Esophagus mucosa (tissue), 1 donor: Measurements from ENCODE around the gene DNAH8. TPM values are rescaled to one million over a fixed set of nuclear protein-coding genes. Genes with fewer than 3 reads are reported as not detected.

Experiments used
- ATAC-seq: fragments of 200-7000 bp; cut with Tn5 transposase; one replicate; pipeline ENCODE4 v1.9.1; 2020
- total RNA-seq: library from RNA; stranded (reverse); gene quantifications from one replicate; pipeline ENCODE4 v1.2.4, GENCODE V29; 2023
- donor health status: DM: yes; HTN: yes; CAD: no.

Gene DNAH8
- total RNA-seq, 1 donor from 2014 or later, result 0.04 TPM

DNA sequence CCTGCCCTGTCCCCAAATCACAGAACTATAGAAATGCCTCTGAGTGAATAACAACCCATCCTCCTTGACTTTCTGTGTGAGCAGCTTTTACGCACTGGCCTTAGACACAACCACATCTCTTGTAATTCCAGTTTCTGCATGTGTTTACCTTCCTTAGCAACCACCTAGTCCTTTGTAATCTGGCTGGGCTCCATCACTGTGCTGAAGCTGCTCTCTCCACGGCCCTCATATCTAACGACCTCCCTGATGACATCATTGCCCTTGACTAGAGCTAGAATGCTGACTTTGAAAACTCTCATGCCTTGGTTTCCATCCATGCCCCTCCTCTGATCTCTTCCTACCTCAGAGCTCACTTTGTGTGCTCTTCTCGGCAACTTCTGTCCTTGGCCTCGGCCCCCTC is 303.0 kb downstream of the DNAH8 start:
- no peak for ATAC-seq

DNA sequence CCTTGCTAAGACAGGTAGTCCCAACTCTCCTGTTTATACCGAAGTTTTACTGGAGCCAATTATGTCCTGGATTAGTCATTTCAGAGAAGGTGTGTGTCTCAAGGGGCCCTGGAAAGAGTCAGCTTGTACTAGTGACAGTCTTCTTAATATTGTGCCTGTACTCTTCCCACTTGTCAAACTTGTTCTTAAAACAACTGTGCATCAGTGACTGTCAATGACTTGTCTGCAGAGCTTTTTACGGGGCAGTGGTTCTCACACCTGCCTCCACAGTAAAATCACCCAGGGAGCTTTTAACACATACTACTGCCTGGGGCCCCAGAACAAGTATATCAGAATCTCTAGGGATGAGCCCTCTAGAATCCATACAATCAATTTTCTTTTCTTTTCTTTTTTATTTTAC is 305.0 kb downstream of the DNAH8 start:
- peak; percentile 39 for ATAC-seq

- ATAC-seq, result no peak
Measured at GRCh38 chr6:39021041-39021440, 305.9 kb downstream of the DNAH8 start.

DNA sequence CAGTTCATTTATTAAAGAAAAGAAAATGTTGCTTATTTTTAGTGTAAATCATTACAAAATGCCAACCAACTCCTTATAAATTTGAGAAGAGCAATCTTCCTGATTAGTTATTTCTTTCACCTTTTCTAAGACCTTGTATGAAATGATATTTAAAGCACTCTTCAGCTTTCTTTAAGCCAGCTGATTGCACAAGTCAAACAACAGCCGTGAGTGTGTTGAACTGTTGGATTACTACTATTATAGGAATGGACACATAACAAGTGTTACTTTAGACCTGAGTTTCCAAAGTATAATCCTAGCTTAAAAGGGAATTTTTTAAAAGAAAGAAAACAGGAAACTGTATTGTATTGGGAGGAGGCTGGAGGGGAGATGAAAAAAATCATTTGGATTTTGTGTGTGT is 306.7 kb downstream of the DNAH8 start:
- ATAC-seq, result no peak

DNA sequence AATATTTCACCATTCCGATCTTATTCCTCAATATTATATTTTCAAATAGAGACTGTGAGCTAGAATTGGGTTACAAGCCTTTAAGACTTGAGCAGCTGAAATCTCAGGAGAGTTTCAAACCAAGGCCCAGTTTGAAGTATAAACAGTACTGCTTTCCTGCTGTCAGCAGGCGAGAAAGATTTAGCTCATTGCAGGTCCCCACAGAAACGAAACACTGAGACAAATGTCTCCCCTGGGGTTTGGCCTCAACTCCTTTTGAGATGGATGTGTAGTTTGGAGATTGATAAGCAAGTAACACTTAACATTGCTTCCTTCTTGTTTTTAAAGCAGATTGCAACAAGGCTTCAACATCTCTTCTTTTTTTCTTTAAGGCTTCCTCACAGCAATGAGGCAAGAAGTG is 311.1 kb downstream of the DNAH8 start:
- ATAC-seq, result no peak

GRCh38 chr6:39029156-39030011 is 314.3 kb downstream of the DNAH8 start:
- peak; percentile 22 for ATAC-seq

GRCh38 chr6:39035681-39036080 is 320.6 kb downstream of the DNAH8 start:
- no peak for ATAC-seq

- no peak for ATAC-seq
Measured at GRCh38 chr6:39037082-39037508, 322.0 kb downstream of the DNAH8 start.

- no peak for ATAC-seq
Measured at GRCh38 chr6:39037707-39038106, 322.6 kb downstream of the DNAH8 start.

GRCh38 chr6:39040080-39040673 is 325.1 kb downstream of the DNAH8 start:
- ATAC-seq, result no peak

DNA sequence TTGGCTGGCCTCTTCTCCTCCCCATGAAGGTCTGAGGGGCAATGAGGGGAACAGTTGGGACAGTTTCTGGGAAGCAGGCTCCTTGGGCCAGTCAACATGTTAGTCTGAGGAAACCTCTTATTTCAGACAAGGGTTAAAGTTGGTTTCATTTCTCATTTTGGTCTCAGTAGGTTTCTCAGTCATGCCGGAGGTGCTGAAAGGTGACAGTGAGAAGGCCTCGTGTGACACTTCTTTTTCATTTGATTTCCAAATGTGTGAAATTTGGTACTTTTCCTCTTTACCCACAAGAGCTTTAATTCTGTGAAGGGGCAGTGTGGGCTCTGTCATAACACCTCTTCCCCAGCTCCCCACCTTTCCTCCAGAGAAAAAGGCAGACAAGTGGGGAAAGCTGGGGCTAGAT is 326.0 kb downstream of the DNAH8 start:
- no peak for ATAC-seq

DNA sequence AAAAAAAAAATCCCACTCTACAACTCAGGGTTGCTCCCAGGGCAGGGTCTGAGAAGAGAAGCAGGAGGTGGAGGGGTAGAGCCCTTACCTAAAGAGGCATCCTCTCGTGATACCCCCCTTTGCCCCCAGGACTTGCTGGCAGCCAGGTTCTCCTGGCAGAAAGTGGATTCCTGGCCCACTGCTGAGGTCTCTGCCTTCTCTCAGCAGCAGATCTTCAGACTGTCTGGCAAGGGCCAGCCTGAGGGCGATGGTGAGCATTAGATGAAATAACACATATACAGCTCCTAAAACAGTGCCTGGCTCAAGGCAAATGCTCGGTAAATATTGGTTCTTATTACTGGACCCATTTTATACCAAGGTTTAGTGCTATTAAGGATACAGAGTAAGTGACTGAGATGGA is 328.7 kb downstream of the DNAH8 start:
- no peak for ATAC-seq

- no peak for ATAC-seq
Measured at GRCh38 chr6:39044181-39044580, 329.1 kb downstream of the DNAH8 start.

DNA sequence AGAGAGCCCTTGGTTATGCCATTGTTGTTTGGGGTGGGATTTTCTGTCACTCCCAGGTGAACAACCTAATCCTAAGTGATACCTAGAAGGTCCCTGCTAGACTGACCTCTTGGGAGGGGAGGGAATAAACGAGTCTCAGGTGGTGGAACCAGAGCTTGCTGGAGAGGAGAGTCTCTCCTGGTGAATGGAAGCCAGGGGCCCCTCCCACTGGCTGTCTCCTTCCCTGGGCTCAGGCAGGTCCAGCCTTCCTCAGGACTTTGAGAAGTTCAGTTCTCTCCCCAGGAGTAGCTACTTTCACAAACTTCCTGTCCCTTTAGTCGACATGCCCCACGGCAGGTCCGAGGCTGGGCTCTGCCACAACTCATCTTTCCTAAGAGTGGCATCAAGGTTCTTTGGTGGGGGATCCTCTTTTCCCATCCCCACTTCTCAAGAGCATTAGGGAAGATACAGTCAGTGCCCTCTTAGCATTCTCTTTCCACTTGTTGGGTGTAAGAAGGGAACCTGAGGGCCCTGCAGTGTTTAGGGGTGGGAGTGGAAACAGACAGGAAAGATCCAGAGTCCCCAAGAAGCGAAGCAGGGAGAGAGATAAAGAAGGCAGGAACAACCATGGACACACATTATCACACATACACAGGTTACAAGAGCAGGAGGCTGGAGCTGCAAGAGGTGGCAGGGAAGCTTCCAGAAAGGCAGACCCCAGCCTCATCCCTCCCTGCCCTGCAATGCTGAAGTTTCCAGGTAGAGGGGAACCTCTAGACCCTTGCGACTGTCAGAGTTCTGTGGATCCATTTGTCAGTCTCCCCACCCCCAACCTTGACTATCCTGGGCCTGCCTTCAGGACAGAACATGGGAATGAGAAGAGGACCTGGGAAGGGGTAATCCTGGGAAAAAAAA is 332.6 kb downstream of the DNAH8 start:
- ATAC-seq, result no peak

DNA sequence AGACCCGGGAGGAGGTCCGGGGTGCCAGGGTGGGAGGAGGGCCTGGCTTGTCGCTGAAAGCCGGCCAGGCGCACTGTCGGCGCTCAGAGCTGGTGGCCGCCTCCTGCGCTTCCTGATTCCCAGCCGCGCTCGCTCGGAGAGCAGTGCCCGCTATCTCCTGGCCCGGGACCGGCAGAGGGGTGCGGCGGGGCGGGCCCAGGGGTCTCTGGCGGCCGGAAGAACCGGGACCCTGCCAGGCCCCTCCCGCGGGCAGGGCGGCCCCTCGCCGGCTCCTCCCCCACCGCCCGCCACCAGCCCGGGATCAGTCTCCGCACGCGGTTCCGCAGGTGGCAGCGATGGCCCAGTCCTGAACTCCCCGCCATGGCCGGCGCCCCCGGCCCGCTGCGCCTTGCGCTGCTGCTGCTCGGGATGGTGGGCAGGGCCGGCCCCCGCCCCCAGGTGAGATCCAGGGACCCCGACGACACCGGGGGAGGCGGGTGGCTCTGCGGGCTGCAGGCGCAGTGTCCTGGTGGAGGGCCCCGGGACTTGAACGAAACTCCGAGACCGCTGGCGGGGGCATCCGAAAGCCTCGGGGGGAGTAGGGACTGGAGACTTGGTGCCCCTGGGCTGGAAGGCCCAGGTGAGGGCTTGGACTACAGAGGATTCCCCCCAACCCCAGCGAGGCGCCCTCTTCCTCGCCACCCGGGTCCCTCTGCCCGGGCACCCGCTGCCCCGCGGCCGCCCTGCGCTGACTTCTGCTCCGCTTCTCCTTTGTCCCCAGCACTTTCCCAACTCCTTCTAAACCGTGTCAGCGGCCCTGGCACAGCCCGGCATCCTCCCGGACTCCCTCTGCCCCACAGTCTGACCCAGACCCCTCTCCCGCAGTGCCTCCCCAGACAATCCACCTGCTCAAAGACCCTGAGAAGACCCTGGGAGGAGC is 333.6 kb downstream of the DNAH8 start, which contains the start of gene GLP1R:
Gene GLP1R (plus strand): TSS at position 301 of the 919 bp plus-strand sequence. CDS start 60 bp downstream, at position 361.
- ATAC-seq, result peak; percentile 15

DNA sequence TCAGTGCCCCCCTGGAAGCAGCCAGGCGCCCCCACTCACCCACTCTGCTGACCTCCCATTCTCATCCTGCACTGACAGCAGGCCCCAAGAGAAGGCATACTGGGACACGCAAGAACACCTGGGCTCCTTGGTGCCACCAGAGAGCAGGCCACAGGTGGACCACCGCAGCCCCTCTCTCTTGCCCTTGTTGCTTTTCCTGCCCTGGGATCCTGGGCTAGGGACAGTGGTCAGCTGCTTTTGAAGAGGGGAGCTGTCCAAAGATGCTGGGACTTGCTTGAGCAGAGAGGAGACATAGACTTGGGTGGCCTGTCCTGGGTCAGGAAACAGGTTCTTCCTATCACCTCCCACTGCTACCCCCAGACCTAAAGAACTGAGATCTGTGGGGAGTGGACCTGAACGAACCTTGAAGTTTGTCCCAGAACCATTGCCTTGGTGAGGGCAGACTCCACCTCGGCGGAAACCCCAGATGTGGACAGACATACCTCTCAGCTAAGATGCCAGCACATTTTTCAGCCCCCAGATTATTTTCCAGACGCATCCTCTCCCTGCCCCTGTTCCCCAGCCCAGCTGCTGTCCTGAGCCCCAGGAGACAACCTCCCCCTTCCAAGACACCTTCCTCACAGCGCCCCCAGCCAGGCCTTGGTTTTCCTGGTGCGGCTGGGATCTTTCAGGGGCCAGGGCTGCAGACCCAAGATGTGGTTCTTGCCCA is 334.6 kb downstream of the DNAH8 start:
- ATAC-seq, result no peak

- no peak for ATAC-seq
Measured at GRCh38 chr6:39050453-39051112, 335.5 kb downstream of the DNAH8 start.

- no peak for ATAC-seq
Measured at GRCh38 chr6:39051399-39052122, 336.4 kb downstream of the DNAH8 start.

DNA sequence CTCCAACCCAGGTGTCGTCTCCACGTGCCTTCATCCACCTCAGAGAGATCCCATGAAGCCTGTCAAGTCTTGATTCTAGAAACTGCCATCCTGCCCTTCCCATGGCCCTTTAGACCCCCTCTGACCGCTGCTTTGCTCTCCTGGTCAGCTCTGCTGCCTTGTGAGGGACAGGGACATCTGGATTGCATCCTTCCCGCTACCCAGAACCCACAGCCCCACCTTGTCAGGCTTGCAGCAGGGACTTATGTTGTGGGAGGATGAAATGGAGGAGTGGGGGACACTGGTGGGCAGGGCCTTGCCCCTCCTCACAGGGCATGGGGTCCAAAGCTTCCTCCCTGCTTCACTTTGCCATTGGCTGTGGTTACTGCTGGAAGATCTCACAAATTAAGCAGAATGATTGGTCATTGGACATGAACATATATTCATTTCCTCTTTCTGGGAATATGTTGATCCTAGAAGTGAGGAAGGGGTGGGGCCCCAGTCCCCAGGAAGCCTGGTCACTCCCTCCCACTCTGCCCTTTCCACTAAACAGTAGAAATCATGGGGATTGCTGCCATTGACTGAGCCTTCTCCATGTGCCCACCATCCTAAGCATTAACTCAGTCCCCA is 338.0 kb downstream of the DNAH8 start:
- ATAC-seq, result no peak
